HepG2 (cell line): ENCODE results near the gene TPI1. TPM values are rescaled to one million over a fixed set of nuclear protein-coding genes. Genes with fewer than 3 reads are reported as not detected.

Source experiments
- ATAC-seq: fragments of 200-7000 bp; cut with Tn5 transposase; 3 replicates; pipeline ENCODE4 v1.9.1; 2020; ENCODE audit warnings: mild to moderate bottlenecking, moderate library complexity
- BruUV-seq: library from RNA; stranded (reverse); fragments of 400-500 nt; replicated peaks from 2 replicates; lab custom pipeline; 2021; lab: Mats Ljungman, UMichigan
- CTCF ChIA-PET: fragments of 300-600 bp; formaldehyde crosslinking; extraction: SDS; loops from one replicate; lab custom pipeline; 2021; ENCODE audit warnings: low total read pairs, inconsistent platforms, low intra/inter-chr PET ratio; lab: Yijun Ruan, JAX
- POLR2A ChIA-PET: fragments of 350-600 bp; sonication (Branson Sonifier 250); formaldehyde crosslinking; loops from one replicate; lab custom pipeline; 2020; ENCODE audit warnings: antibody characterized with exemption, inconsistent platforms; lab: Yijun Ruan, JAX
- DNase-seq: peaks from one replicate; pipeline ENCODE4 v3.0.0-alpha.2; 2015; ENCODE audit warnings: low spot score
- FAIRE-seq: peaks from 3 replicates; lab custom pipeline; 2011; peaks lifted over from hg19 to GRCh38; lab: Jason Lieb, UNC
- H2AFZ ChIP-seq: one replicate; pipeline ENCODE4 v1.6.1; 2011; ENCODE audit warnings: low read length, inconsistent platforms
- H3K27ac ChIP-seq: fragments of 300-600 bp; 3 replicates; pipeline ENCODE4 v1.8.0; 2011; ENCODE audit warnings: mixed run types, mild to moderate bottlenecking, mixed read lengths, low read length, inconsistent platforms; ENCODE audit not compliant: insufficient read depth; ENCODE audit errors: extremely low read length
- H3K27me3 ChIP-seq, 2 experiments: fragments of 200-600 bp in 1 of 2; 2 replicates in 1 of 2; 3 replicates in 1 of 2; pipeline versions ENCODE4 v1.6.0 to v1.8.0; 2011; ENCODE audit warnings: low read length in 2 of 2, mild to moderate bottlenecking in 2 of 2, moderate library complexity in 2 of 2, inconsistent platforms in 1 of 2; ENCODE audit not compliant: insufficient read depth in 2 of 2, control insufficient read depth in 1 of 2
- H3K36me3 ChIP-seq, 2 experiments: fragments of 200-600 bp in 1 of 2; replicated peaks in 1 of 2; 2 replicates in 1 of 2; 3 replicates in 1 of 2; pipeline versions ENCODE4 v1.5.1 to v1.8.0; 2011; ENCODE audit warnings: low read length in 2 of 2, inconsistent platforms in 1 of 2; ENCODE audit not compliant: insufficient read depth in 2 of 2, control insufficient read depth in 1 of 2
- H3K4me1 ChIP-seq: 2 replicates; pipeline ENCODE4 v1.5.1; 2012; ENCODE audit warnings: low read length, inconsistent platforms; ENCODE audit not compliant: insufficient read depth
- H3K4me2 ChIP-seq: 2 replicates; pipeline ENCODE4 v1.6.0; 2011; ENCODE audit warnings: low read depth, low read length, inconsistent platforms
- H3K4me3 ChIP-seq, 3 experiments: fragments of 200-600 bp in 1 of 3; sonication (generic), shearing (Covaris generic) in 1 of 3; replicated peaks in 1 of 3; 2 replicates each; pipeline ENCODE4 v1.5.1; 2011 to 2016; ENCODE audit warnings: low read length in 3 of 3, inconsistent platforms in 2 of 3, low read depth in 2 of 3, mild to moderate bottlenecking in 2 of 3, control low read depth in 1 of 3, mixed read lengths in 1 of 3; ENCODE audit not compliant: insufficient read depth in 1 of 3
- H3K79me2 ChIP-seq: one replicate; pipeline ENCODE4 v1.6.1; 2011; ENCODE audit warnings: low read length, inconsistent platforms; ENCODE audit not compliant: insufficient read depth
- H3K9ac ChIP-seq: 2 replicates; pipeline ENCODE4 v1.6.0; 2011; ENCODE audit warnings: mild to moderate bottlenecking, low read depth, low read length, inconsistent platforms; ENCODE audit not compliant: insufficient read depth
- H3K9me3 ChIP-seq: 2 replicates; pipeline ENCODE4 v1.5.1; 2012; ENCODE audit warnings: mild to moderate bottlenecking, low read length
- H4K20me1 ChIP-seq: 2 replicates; pipeline ENCODE4 v1.6.0; 2011; ENCODE audit warnings: inconsistent platforms, mild to moderate bottlenecking, low read length, moderate library complexity; ENCODE audit not compliant: insufficient read depth
- AGO1 ChIP-seq: fragments of 200-400 bp; formaldehyde crosslinking; IDR thresholded peaks from 2 replicates; pipeline ENCODE4 v1.6.1; 2017; ENCODE audit warnings: mild to moderate bottlenecking, low read depth, low read length, moderate library complexity; ENCODE audit not compliant: poor library complexity, severe bottlenecking
- AGO2 ChIP-seq: fragments of 200-400 bp; formaldehyde crosslinking; optimal IDR thresholded peaks from 2 replicates; pipeline ENCODE3; 2017; ENCODE audit warnings: mild to moderate bottlenecking, low read depth, low read length, moderate library complexity
- DNMT1 ChIP-seq: sonication (generic); formaldehyde crosslinking; IDR thresholded peaks from 2 replicates; pipeline ENCODE4 v1.5.1; 2020; ENCODE audit warnings: mild to moderate bottlenecking, missing genetic modification reagents
- HMG20A ChIP-seq: IDR thresholded peaks from 2 replicates; pipeline ENCODE4 v1.6.1; 2016; ENCODE audit warnings: borderline replicate concordance
- HNRNPL ChIP-seq: fragments of 200-400 bp; formaldehyde crosslinking; IDR thresholded peaks from 2 replicates; pipeline ENCODE4 v1.6.1; 2017; ENCODE audit warnings: mild to moderate bottlenecking, low read depth, low read length
- HOXA3 ChIP-seq: sonication (generic); formaldehyde crosslinking; IDR thresholded peaks from 2 replicates; pipeline ENCODE4 v1.5.0; 2020; ENCODE audit warnings: missing genetic modification reagents
- JUND ChIP-seq: sonication (generic); formaldehyde crosslinking; IDR thresholded peaks from 2 replicates; pipeline ENCODE4 v1.8.0; 2022; ENCODE audit warnings: mild to moderate bottlenecking, missing genetic modification reagents
- MZF1 ChIP-seq: sonication (generic); formaldehyde crosslinking; IDR thresholded peaks from 2 replicates; pipeline ENCODE4 v1.8.1; 2023; ENCODE audit warnings: mild to moderate bottlenecking, missing genetic modification reagents, borderline replicate concordance
- RBFOX2 ChIP-seq: fragments of 200-400 bp; formaldehyde crosslinking; IDR thresholded peaks from 2 replicates; pipeline ENCODE4 v1.6.1; 2017; ENCODE audit warnings: low read depth, mild to moderate bottlenecking, low read length
- REPIN1 ChIP-seq: sonication (generic); formaldehyde crosslinking; IDR thresholded peaks from 2 replicates; pipeline ENCODE4 v1.8.0; 2022; ENCODE audit warnings: missing genetic modification reagents, low read depth, mild to moderate bottlenecking, borderline replicate concordance
- ZNF124 ChIP-seq: sonication (generic); formaldehyde crosslinking; IDR thresholded peaks from 2 replicates; pipeline ENCODE4 v1.4.0; 2020; ENCODE audit warnings: missing genetic modification reagents
- ZNF577 ChIP-seq: sonication (generic); formaldehyde crosslinking; IDR thresholded peaks from 2 replicates; pipeline ENCODE4 v1.4.0; 2020; ENCODE audit warnings: mild to moderate bottlenecking, low read depth, missing genetic modification reagents, borderline replicate concordance
- WGBS: methylation state at CpG from one replicate; pipeline ENCODE4 v1.1.6; 2017; ENCODE audit warnings: low lambda C conversion rate; 5-methylcytosine and 5-hydroxymethylcytosine counted together
- in situ Hi-C: cut with HindIII; loops from 2 replicates; pipeline ENCODE4 v1.10.0; 2017; ENCODE audit warnings: low pct_unique_long_range_greater_than_20kb; ENCODE audit not compliant: extremely low pct_ligation_motif_present
- intact Hi-C: fragments of 100-400 bp; cut with micrococcal nuclease; formaldehyde crosslinking; loops from one replicate; pipeline ENCODE4 v1.10.0; 2022; ENCODE audit not compliant: unreplicated experiment
- polyA plus RNA-seq, 8 experiments: library from polyadenylated mRNA; depleted of rRNA in 3 of 8; stranded (reverse) in 7 of 8; unstranded in 1 of 8; fragments of >200 nt; fragmentation: Illumina TruSeq in 4 of 8; extraction: Trizol in 4 of 8; gene quantifications; 2 replicates each; pipeline versions ENCODE4 v1.2.1 to v1.2.3, GENCODE V29; 2011 to 2016; ENCODE audit warnings: low read depth in 4 of 8, missing spikeins in 1 of 8, mixed read lengths in 1 of 8; ENCODE audit not compliant: insufficient read depth in 1 of 8
- total RNA-seq, 5 experiments: library from RNA; depleted of rRNA; stranded (reverse); fragments of >200 nt; fragmentation: Illumina TruSeq; extraction: Trizol; gene quantifications; 2 replicates each; pipeline ENCODE4 v1.2.3, GENCODE V29; 2016; ENCODE audit warnings: low read depth in 1 of 5
- TF ChIP-seq, protein P1 (sequence below): sonication (generic); formaldehyde crosslinking; IDR thresholded peaks from 2 replicates; pipeline ENCODE4 v1.4.0; 2020; ENCODE audit warnings: missing genetic modification reagents
- TF ChIP-seq, protein P2 (sequence below): sonication (generic); formaldehyde crosslinking; IDR thresholded peaks from 2 replicates; pipeline ENCODE4 v1.8.1; 2022; ENCODE audit warnings: low read depth, mild to moderate bottlenecking, missing genetic modification reagents

Gene TPI1
- total and polyA plus RNA-seq, 2 of the 13 experiments (the other 11 are each of a cell fraction or from before 2014, with no cell fraction given): 945 to 2,535 TPM

GRCh38 chr12:6824085-6824775, 43.1 kb upstream of the TPI1 start:
- in situ Hi-C loops (no loop called here), intact Hi-C loops (loop anchor here (2.0 to 10.0 kb wide), 2 partner anchors 45 to 209 kb away; no protein-coding TSS in a partner anchor)
- Histone ChIP-seq H3K79me2 (peaks cover 12% of the 10 kb centered on the region), H3K36me3 (no peaks in the 10 kb centered on the region), H3K9ac (no peak overlapping the region), H4K20me1 (no peaks in the 10 kb centered on the region), H2AFZ (no peak overlapping the region), H3K9me3 (no peaks in the 10 kb centered on the region), H3K4me3 (no peak overlapping the region), H3K4me1 (peaks cover 34% of the 10 kb centered on the region), H3K27me3 (peaks cover 5 to 19% of the 10 kb centered on the region in 2 experiments; a peak in 4 of 5 replicates), H3K27ac (no peak overlapping the region), H3K4me2 (no peak overlapping the region)
- 93% methylated on average over 29 of the region's 37 CpGs for WGBS
- TF ChIP-seq HMG20A: no peak
- TF ChIP-seq, protein P1, sequence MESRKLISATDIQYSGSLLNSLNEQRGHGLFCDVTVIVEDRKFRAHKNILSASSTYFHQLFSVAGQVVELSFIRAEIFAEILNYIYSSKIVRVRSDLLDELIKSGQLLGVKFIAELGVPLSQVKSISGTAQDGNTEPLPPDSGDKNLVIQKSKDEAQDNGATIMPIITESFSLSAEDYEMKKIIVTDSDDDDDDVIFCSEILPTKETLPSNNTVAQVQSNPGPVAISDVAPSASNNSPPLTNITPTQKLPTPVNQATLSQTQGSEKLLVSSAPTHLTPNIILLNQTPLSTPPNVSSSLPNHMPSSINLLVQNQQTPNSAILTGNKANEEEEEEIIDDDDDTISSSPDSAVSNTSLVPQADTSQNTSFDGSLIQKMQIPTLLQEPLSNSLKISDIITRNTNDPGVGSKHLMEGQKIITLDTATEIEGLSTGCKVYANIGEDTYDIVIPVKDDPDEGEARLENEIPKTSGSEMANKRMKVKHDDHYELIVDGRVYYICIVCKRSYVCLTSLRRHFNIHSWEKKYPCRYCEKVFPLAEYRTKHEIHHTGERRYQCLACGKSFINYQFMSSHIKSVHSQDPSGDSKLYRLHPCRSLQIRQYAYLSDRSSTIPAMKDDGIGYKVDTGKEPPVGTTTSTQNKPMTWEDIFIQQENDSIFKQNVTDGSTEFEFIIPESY (CRISPR knock-in tag): peak; percentile 82
- TF ChIP-seq HNRNPL: 0 out of 2 replicates have a peak, but pooled peaks have one; percentile 56
- TF ChIP-seq ZNF124 (CRISPR knock-in tag): no peak
- 0 out of 2 replicates have a peak, but pooled peaks have one; percentile 25 for TF ChIP-seq RBFOX2
- TF ChIP-seq ZNF577 (CRISPR knock-in tag): no peak
- TF ChIP-seq REPIN1 (CRISPR knock-in tag): no peak
- TF ChIP-seq, protein P2, sequence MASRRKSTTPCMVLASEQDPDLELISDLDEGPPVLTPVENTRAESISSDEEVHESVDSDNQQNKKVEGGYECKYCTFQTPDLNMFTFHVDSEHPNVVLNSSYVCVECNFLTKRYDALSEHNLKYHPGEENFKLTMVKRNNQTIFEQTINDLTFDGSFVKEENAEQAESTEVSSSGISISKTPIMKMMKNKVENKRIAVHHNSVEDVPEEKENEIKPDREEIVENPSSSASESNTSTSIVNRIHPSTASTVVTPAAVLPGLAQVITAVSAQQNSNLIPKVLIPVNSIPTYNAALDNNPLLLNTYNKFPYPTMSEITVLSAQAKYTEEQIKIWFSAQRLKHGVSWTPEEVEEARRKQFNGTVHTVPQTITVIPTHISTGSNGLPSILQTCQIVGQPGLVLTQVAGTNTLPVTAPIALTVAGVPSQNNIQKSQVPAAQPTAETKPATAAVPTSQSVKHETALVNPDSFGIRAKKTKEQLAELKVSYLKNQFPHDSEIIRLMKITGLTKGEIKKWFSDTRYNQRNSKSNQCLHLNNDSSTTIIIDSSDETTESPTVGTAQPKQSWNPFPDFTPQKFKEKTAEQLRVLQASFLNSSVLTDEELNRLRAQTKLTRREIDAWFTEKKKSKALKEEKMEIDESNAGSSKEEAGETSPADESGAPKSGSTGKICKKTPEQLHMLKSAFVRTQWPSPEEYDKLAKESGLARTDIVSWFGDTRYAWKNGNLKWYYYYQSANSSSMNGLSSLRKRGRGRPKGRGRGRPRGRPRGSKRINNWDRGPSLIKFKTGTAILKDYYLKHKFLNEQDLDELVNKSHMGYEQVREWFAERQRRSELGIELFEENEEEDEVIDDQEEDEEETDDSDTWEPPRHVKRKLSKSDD: 0 out of 2 replicates have a peak, but pooled peaks have one; percentile 58
- no peak for TF ChIP-seq MZF1 (CRISPR knock-in tag)
- peak; percentile 78 for TF ChIP-seq AGO1
- 0 out of 2 replicates have a peak, but pooled peaks have one; percentile 24 for TF ChIP-seq DNMT1 (CRISPR knock-in tag)
- TF ChIP-seq JUND: no peak
- TF ChIP-seq HOXA3 (CRISPR knock-in tag): 0 out of 2 replicates have a peak, but pooled peaks have one; percentile 40
- peak; percentile 93 for TF ChIP-seq AGO2
- TSS peak; percentile 6 for BruUV-seq
- no peak for FAIRE-seq
- no peak for ATAC-seq
- DNase-seq: no peak
- CTCF ChIA-PET: interaction anchor here (0.8 to 1.9 kb wide), 2 partner anchors 89 to 206 kb away, joined by 3 to 24 read pairs; no protein-coding TSS in a partner anchor
- POLR2A ChIA-PET: interaction anchor here (1.0 to 1.2 kb wide), 2 partner anchors 71 kb away, joined by 6 read pairs; partner anchors contain the start of gene MLF2
